NT2/D1 (cell line): ENCODE measurements around the gene DNAH1.

ENCODE experiments used
- SUZ12 ChIP-seq: IDR thresholded peaks from 2 replicates; pipeline ENCODE4 v1.6.1; 2011; ENCODE audit not compliant: insufficient read length, insufficient read depth; ENCODE audit errors: extremely low read depth
- YY1 ChIP-seq: IDR thresholded peaks from 2 replicates; pipeline ENCODE4 v1.6.1; 2011; ENCODE audit not compliant: insufficient read length, insufficient read depth

GRCh38 chr3:52326976-52327375, 10.9 kb downstream of the DNAH1 start:
- TF ChIP-seq SUZ12 (no peak), YY1 (no peak)
